Hematopoietic multipotent progenitor cell (in vitro differentiated cells): ENCODE measurements around the gene ATP6V0D1. TPM values are rescaled to one million over a fixed set of nuclear protein-coding genes. Genes with fewer than 3 reads are reported as not detected.

Source experiments
- DNase-seq, 3 donors: peaks; one replicate each; pipeline ENCODE4 v3.0.0-alpha.2; 2011 to 2015; ENCODE audit warnings: low read depth in 2 of 3, low spot score in 2 of 3
- total RNA-seq: library from RNA; depleted of rRNA; stranded (reverse); fragments of >200 nt; gene quantifications from one replicate; pipeline ENCODE4 v1.2.3, GENCODE V29; 2012

Gene ATP6V0D1
- total RNA-seq, 1 donor, result 153 TPM

- no peak for DNase-seq
These were observed 34.7 kb downstream of the ATP6V0D1 start for GRCh38 chr16:67445913-67446907.

- no peak for DNase-seq
These were observed 35.5 kb downstream of the ATP6V0D1 start for GRCh38 chr16:67445441-67445912.

GRCh38 chr16:67445126-67445426 lies 35.9 kb downstream of the ATP6V0D1 start:
- DNase-seq, result no peak

- no peak for DNase-seq
These were observed 36.5 kb downstream of the ATP6V0D1 start for GRCh38 chr16:67444259-67445125.

GRCh38 chr16:67443265-67443664 lies 37.7 kb downstream of the ATP6V0D1 start:
- DNase-seq, result no peak

GRCh38 chr16:67442581-67443255 lies 38.2 kb downstream of the ATP6V0D1 start:
- DNase-seq, result no peak

- DNase-seq, result no peak
These were observed 39.0 kb downstream of the ATP6V0D1 start for GRCh38 chr16:67441907-67442306.

GRCh38 chr16:67441271-67441753 lies 39.6 kb downstream of the ATP6V0D1 start:
- DNase-seq, result peak in 2 of 3 donors; percentile 48 to 61

GRCh38 chr16:67438824-67439393 lies 42.0 kb downstream of the ATP6V0D1 start:
- no peak for DNase-seq

- DNase-seq, result no peak
These were observed 42.7 kb downstream of the ATP6V0D1 start for GRCh38 chr16:67438098-67438791.

- no peak for DNase-seq
These were observed 43.4 kb downstream of the ATP6V0D1 start for GRCh38 chr16:67437513-67437912.

GRCh38 chr16:67436640-67437193 lies 44.2 kb downstream of the ATP6V0D1 start:
- DNase-seq, result no peak

- no peak for DNase-seq
These were observed 45.2 kb downstream of the ATP6V0D1 start for GRCh38 chr16:67435758-67436164.

GRCh38 chr16:67433131-67433719 lies 47.7 kb downstream of the ATP6V0D1 start:
- no peak for DNase-seq

GRCh38 chr16:67432506-67432890 lies 48.5 kb downstream of the ATP6V0D1 start:
- DNase-seq, result no peak

GRCh38 chr16:67431775-67432505 lies 49.0 kb downstream of the ATP6V0D1 start:
- no peak for DNase-seq

- peak in 2 of 3 donors; percentile 31 to 38 for DNase-seq
These were observed 49.8 kb downstream of the ATP6V0D1 start, which contains the start of gene HSD11B2 for GRCh38 chr16:67430977-67431774. HSD11B2 (plus strand) TSS chr16:67431121; CDS start chr16:67431249, 128 bp downstream.
